IPS-15b (cell line): ENCODE results near the gene FYN.
"Not testable (repeated sequence)": the region's sequence is repeated elsewhere in the genome, so short reads cannot be mapped to it uniquely, and the experiment has no call there.

Experiments
- H3K27me3 ChIP-seq: one replicate; pipeline ENCODE4 v1.6.1; 2013; ENCODE audit warnings: low read length; ENCODE audit not compliant: control insufficient read depth, insufficient read depth
- H3K36me3 ChIP-seq: one replicate; pipeline ENCODE4 v1.6.1; 2013; ENCODE audit warnings: low read length; ENCODE audit not compliant: control insufficient read depth, insufficient read depth
- H3K4me1 ChIP-seq: one replicate; pipeline ENCODE4 v1.6.1; 2013; ENCODE audit warnings: mild to moderate bottlenecking, low read length; ENCODE audit not compliant: control insufficient read depth, insufficient read depth
- H3K4me3 ChIP-seq: one replicate; pipeline ENCODE4 v1.5.1; 2013; ENCODE audit warnings: low read depth, low read length
- H3K9ac ChIP-seq: one replicate; pipeline ENCODE4 v1.6.1; 2013; ENCODE audit warnings: low read depth, mild to moderate bottlenecking, low read length
- H3K9me3 ChIP-seq: one replicate; pipeline ENCODE4 v1.6.1; 2013; ENCODE audit warnings: mild to moderate bottlenecking, low read length; ENCODE audit not compliant: control insufficient read depth, insufficient read depth

The FYN gene

GRCh38 chr6:111837007-111837406, 36.2 kb downstream of the FYN start:
- Histone ChIP-seq H3K9ac (no peak overlapping the region), H3K4me1 (peaks cover 4% of the 10 kb centered on the region), H3K27me3 (no peaks in the 10 kb centered on the region), H3K9me3 (no peaks in the 10 kb centered on the region), H3K36me3 (no peaks in the 10 kb centered on the region), H3K4me3 (no peak overlapping the region)

- Histone ChIP-seq H3K27me3 (no peaks in the 10 kb centered on the region), H3K4me1 (peaks cover 4% of the 10 kb centered on the region), H3K4me3 (no peak overlapping the region), H3K9ac (no peak overlapping the region), H3K9me3 (no peaks in the 10 kb centered on the region), H3K36me3 (no peaks in the 10 kb centered on the region)
Measured at GRCh38 chr6:111835807-111836206, 37.4 kb downstream of the FYN start.

GRCh38 chr6:111835398-111835797, 37.9 kb downstream of the FYN start:
- not testable (repeated sequence) for H3K4me3 ChIP-seq, H3K9ac ChIP-seq, H3K36me3 ChIP-seq, H3K4me1 ChIP-seq, H3K27me3 ChIP-seq, H3K9me3 ChIP-seq

GRCh38 chr6:111834356-111834755, 38.9 kb downstream of the FYN start:
- no peaks in the 10 kb centered on the region for H3K27me3 ChIP-seq
- H3K4me1 ChIP-seq = peaks cover 4% of the 10 kb centered on the region
- no peaks in the 10 kb centered on the region for H3K9me3 ChIP-seq
- no peak overlapping the region for H3K9ac ChIP-seq
- H3K36me3 ChIP-seq = no peaks in the 10 kb centered on the region
- no peak overlapping the region for H3K4me3 ChIP-seq

- Histone ChIP-seq H3K36me3 (no peaks in the 10 kb centered on the region), H3K4me3 (no peak overlapping the region), H3K4me1 (peaks cover 4% of the 10 kb centered on the region), H3K27me3 (no peaks in the 10 kb centered on the region), H3K9me3 (no peaks in the 10 kb centered on the region), H3K9ac (no peak overlapping the region)
Measured at GRCh38 chr6:111832833-111833418, 40.3 kb downstream of the FYN start.

- peaks cover 4% of the 10 kb centered on the region for H3K4me1 ChIP-seq
- H3K4me3 ChIP-seq = no peak overlapping the region
- no peaks in the 10 kb centered on the region for H3K36me3 ChIP-seq
- no peaks in the 10 kb centered on the region for H3K9me3 ChIP-seq
- H3K9ac ChIP-seq = no peak overlapping the region
- H3K27me3 ChIP-seq = no peaks in the 10 kb centered on the region
Measured at GRCh38 chr6:111831408-111831807, 41.8 kb downstream of the FYN start.

- H3K4me3 ChIP-seq = no peak overlapping the region
- no peaks in the 10 kb centered on the region for H3K36me3 ChIP-seq
- H3K4me1 ChIP-seq = no peaks in the 10 kb centered on the region
- H3K27me3 ChIP-seq = no peaks in the 10 kb centered on the region
- H3K9ac ChIP-seq = no peak overlapping the region
- H3K9me3 ChIP-seq = no peaks in the 10 kb centered on the region
Measured at GRCh38 chr6:111829998-111830397, 43.3 kb downstream of the FYN start.

- Histone ChIP-seq H3K36me3 (no peaks in the 10 kb centered on the region), H3K4me1 (no peaks in the 10 kb centered on the region), H3K9me3 (no peaks in the 10 kb centered on the region), H3K4me3 (no peak overlapping the region), H3K27me3 (no peaks in the 10 kb centered on the region), H3K9ac (no peak overlapping the region)
Measured at GRCh38 chr6:111829581-111829980, 43.7 kb downstream of the FYN start.

GRCh38 chr6:111828809-111829208, 44.4 kb downstream of the FYN start:
- Histone ChIP-seq H3K4me1 (no peaks in the 10 kb centered on the region), H3K36me3 (no peaks in the 10 kb centered on the region), H3K27me3 (no peaks in the 10 kb centered on the region), H3K9ac (no peak overlapping the region), H3K9me3 (no peaks in the 10 kb centered on the region), H3K4me3 (no peak overlapping the region)

- no peak overlapping the region for H3K9ac ChIP-seq
Measured at GRCh38 chr6:111825439-111826086, 47.7 kb downstream of the FYN start.

GRCh38 chr6:111824608-111825337, 48.5 kb downstream of the FYN start:
- H3K4me1 ChIP-seq = no peaks in the 10 kb centered on the region
- H3K36me3 ChIP-seq = no peaks in the 10 kb centered on the region
- no peaks in the 10 kb centered on the region for H3K27me3 ChIP-seq
- no peak overlapping the region for H3K4me3 ChIP-seq
- no peaks in the 10 kb centered on the region for H3K9me3 ChIP-seq
- no peak overlapping the region for H3K9ac ChIP-seq

More at GRCh38 chr6:111825439-111826086, 47.7 kb downstream of the FYN start:
- H3K36me3 ChIP-seq = no peaks in the 10 kb centered on the region
- H3K4me1 ChIP-seq = no peaks in the 10 kb centered on the region
- H3K4me3 ChIP-seq = no peak overlapping the region
- H3K27me3 ChIP-seq = no peaks in the 10 kb centered on the region
- no peaks in the 10 kb centered on the region for H3K9me3 ChIP-seq
